Gastrocnemius medialis (tissue), 4 donors: ENCODE data around the gene TEAD4.

Source experiments
- CTCF ChIP-seq, 5 experiments: fragments of 450-650 bp in 3 of 5; fragments of 200-600 bp in 2 of 5; sonication (generic) in 2 of 5; IDR thresholded peaks in 4 of 5; conservative IDR thresholded peaks in 1 of 5; 1 replicate in 4 of 5; 2 replicates in 1 of 5; pipeline ENCODE4 v1.5.1; 2016 to 2019; ENCODE audit warnings: antibody characterized with exemption in 5 of 5, mild to moderate bottlenecking in 3 of 5, moderate library complexity in 3 of 5
- POLR2A ChIP-seq, 2 donors: fragments of 450-650 bp; IDR thresholded peaks; one replicate each; pipeline ENCODE4 v1.6.1; 2017; ENCODE audit warnings: antibody characterized with exemption in 2 of 2, mild to moderate bottlenecking in 2 of 2, moderate library complexity in 2 of 2

- TF ChIP-seq POLR2A (IDR thresholded peaks at IDR 0.05) (peak; percentile 28 to 45), CTCF (IDR thresholded peaks at IDR 0.05 in 4 of 5, conservative IDR thresholded peaks at IDR 0.05 in 1 of 5) (no peak)
Measured at GRCh38 chr12:2992724-2993123, 33.5 kb downstream of the TEAD4 start.
